ENCODE measurements around the gene CENPX. TPM values are rescaled to one million over a fixed set of nuclear protein-coding genes. Genes with fewer than 3 reads are reported as not detected.

CENPX gene
- total RNA-seq, 1 experiment from 2014 or later = 187 TPM

- no peak for TF ChIP-seq CTCF (IDR thresholded peaks at IDR 0.05)
- no peak for TF ChIP-seq SIN3A (IDR thresholded peaks at IDR 0.05; ENCODE audit: borderline replicate concordance, insufficient read depth, low read depth, low read length)
- ATAC-seq (no peak), DNase-seq (ENCODE audit: low read depth, low spot score) (no peak)
- Histone ChIP-seq H3K27ac (ENCODE audit: low read length) (0 out of 2 replicates have a peak overlapping the region, but pooled peaks have one; percentile 23), H3K27me3 (ENCODE audit: control insufficient read depth, insufficient read depth, low read length) (no peaks in the 10 kb centered on the region), H3K4me3 (ENCODE audit: low read depth in 2 of 2, low read length in 2 of 2) (no peak overlapping the region), H3K9me3 (ENCODE audit: control insufficient read depth, insufficient read depth, low read depth, low read length) (no peaks in the 10 kb centered on the region), H3K4me1 (ENCODE audit: control insufficient read depth, insufficient read depth, low read length) (peaks cover 35% of the 10 kb centered on the region), H3K36me3 (ENCODE audit: control insufficient read depth, insufficient read depth, low read length) (no peaks in the 10 kb centered on the region; the same call in 1 of the 2 replicates)
- no TSS peak for BruUV-seq (replicated peaks)
- in situ Hi-C loops (cut with HindIII; ENCODE audit: low pct_unique_long_range_greater_than_20kb, low sequenced_read_pairs) (no loop called here), intact Hi-C loops (cut with micrococcal nuclease; ENCODE audit: unreplicated experiment) (no loop called here)
- ChIA-PET CTCF (interaction anchor here (0.5 to 5.3 kb wide), 4 partner anchors 19 to 58 kb away, joined by 3 to 37 read pairs (median 4); partner anchors contain the start of genes DCXR and NOTUM), POLR2A (interaction anchor here (0.5 to 0.7 kb wide), 3 partner anchors 17 to 149 kb away, joined by 3 to 4 read pairs (median 3); no protein-coding TSS in a partner anchor)
These were observed 3.5 kb downstream of the CENPX start for GRCh38 chr17:82018989-82019689.

GRCh38 chr17:82018152-82018988 is 4.3 kb downstream of the CENPX start:
- no peaks in the 10 kb centered on the region; the same call in 1 of the 2 replicates for H3K36me3 ChIP-seq (ENCODE audit: control insufficient read depth, insufficient read depth, low read length)
- H3K27ac ChIP-seq (ENCODE audit: low read length) = 0 out of 2 replicates have a peak overlapping the region, but pooled peaks have one; percentile 23
- H3K9me3 ChIP-seq (ENCODE audit: control insufficient read depth, insufficient read depth, low read depth, low read length) = no peaks in the 10 kb centered on the region
- H3K27me3 ChIP-seq (ENCODE audit: control insufficient read depth, insufficient read depth, low read length) = no peaks in the 10 kb centered on the region
- in situ Hi-C loops (cut with HindIII; ENCODE audit: low pct_unique_long_range_greater_than_20kb, low sequenced_read_pairs) (no loop called here), intact Hi-C loops (cut with micrococcal nuclease; ENCODE audit: unreplicated experiment) (no loop called here)
- ATAC-seq (no peak), DNase-seq (ENCODE audit: low read depth, low spot score) (no peak)
- peaks cover 30% of the 10 kb centered on the region for H3K4me1 ChIP-seq (ENCODE audit: control insufficient read depth, insufficient read depth, low read length)
- ChIA-PET POLR2A (interaction anchor here (0.6 kb wide), 1 partner anchor 18 kb away, joined by 3 read pairs; no protein-coding TSS in a partner anchor), CTCF (interaction anchor here (5.3 kb wide), 1 partner anchor 57 kb away, joined by 37 read pairs; the partner anchor contains the start of gene NOTUM)
- H3K4me3 ChIP-seq (ENCODE audit: low read depth in 2 of 2, low read length in 2 of 2) = no peak overlapping the region
- peak; percentile 83 for TF ChIP-seq TCF7L2 (IDR thresholded peaks at IDR 0.05; ENCODE audit: low read depth, low read length)
- no peak for TF ChIP-seq CTCF (IDR thresholded peaks at IDR 0.05)
- peak; percentile 31; the same call in 1 of the 2 replicates for TF ChIP-seq POLR2AphosphoS5 (IDR thresholded peaks at IDR 0.05; ENCODE audit: low read depth, low read length)
- BruUV-seq (replicated peaks) = TSS peak; percentile 86

GRCh38 chr17:82017612-82018151 is 5.0 kb downstream of the CENPX start:
- Histone ChIP-seq H3K4me3 (ENCODE audit: low read depth in 2 of 2, low read length in 2 of 2) (no peak overlapping the region), H3K4me1 (ENCODE audit: control insufficient read depth, insufficient read depth, low read length) (peaks cover 34% of the 10 kb centered on the region), H3K9me3 (ENCODE audit: control insufficient read depth, insufficient read depth, low read depth, low read length) (no peaks in the 10 kb centered on the region), H3K36me3 (ENCODE audit: control insufficient read depth, insufficient read depth, low read length) (no peaks in the 10 kb centered on the region; the same call in 1 of the 2 replicates), H3K27ac (ENCODE audit: low read length) (no peak overlapping the region), H3K27me3 (ENCODE audit: control insufficient read depth, insufficient read depth, low read length) (no peaks in the 10 kb centered on the region)
- intact Hi-C loops (cut with micrococcal nuclease; ENCODE audit: unreplicated experiment) (no loop called here), in situ Hi-C loops (cut with HindIII; ENCODE audit: low pct_unique_long_range_greater_than_20kb, low sequenced_read_pairs) (no loop called here)
- ATAC-seq (no peak), DNase-seq (ENCODE audit: low read depth, low spot score) (no peak)
- POLR2A ChIA-PET = no interaction called here
- CTCF ChIA-PET = no interaction called here
- no peak for TF ChIP-seq REST (IDR thresholded peaks at IDR 0.05; ENCODE audit: insufficient read depth in 1 of 2, low read depth in 2 of 2, low read length in 1 of 2)
- TF ChIP-seq CTCF (IDR thresholded peaks at IDR 0.05) = no peak
- TF ChIP-seq SIN3A (IDR thresholded peaks at IDR 0.05; ENCODE audit: borderline replicate concordance, insufficient read depth, low read depth, low read length) = no peak
- TF ChIP-seq POLR2AphosphoS5 (IDR thresholded peaks at IDR 0.05; ENCODE audit: low read depth, low read length) = no peak
- no peak for TF ChIP-seq TCF7L2 (IDR thresholded peaks at IDR 0.05; ENCODE audit: low read depth, low read length)
- no TSS peak for BruUV-seq (replicated peaks)
